ENCODE measurements around the gene MRM2.

MRM2 gene

DNA sequence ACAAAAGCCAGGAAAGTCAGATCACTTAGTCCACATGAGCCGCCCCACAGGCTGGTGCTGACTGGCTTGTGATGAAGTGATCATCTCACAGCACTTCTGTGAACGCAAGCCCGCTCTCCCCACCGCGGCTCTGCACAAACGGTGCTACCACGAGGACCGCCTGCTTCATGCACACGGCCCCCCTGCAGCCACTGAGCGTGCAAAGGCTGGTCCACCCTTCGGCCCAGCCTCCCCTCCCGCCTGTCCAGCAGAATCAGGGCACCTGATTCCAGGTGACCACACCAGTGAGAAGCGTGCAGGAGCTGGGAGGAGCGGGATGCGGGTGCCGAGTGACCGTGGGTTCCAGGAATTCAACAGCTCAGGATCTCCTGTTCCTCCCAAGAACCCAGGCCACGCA is 41.4 kb downstream of the MRM2 start:
- TF ChIP-seq, protein P1, sequence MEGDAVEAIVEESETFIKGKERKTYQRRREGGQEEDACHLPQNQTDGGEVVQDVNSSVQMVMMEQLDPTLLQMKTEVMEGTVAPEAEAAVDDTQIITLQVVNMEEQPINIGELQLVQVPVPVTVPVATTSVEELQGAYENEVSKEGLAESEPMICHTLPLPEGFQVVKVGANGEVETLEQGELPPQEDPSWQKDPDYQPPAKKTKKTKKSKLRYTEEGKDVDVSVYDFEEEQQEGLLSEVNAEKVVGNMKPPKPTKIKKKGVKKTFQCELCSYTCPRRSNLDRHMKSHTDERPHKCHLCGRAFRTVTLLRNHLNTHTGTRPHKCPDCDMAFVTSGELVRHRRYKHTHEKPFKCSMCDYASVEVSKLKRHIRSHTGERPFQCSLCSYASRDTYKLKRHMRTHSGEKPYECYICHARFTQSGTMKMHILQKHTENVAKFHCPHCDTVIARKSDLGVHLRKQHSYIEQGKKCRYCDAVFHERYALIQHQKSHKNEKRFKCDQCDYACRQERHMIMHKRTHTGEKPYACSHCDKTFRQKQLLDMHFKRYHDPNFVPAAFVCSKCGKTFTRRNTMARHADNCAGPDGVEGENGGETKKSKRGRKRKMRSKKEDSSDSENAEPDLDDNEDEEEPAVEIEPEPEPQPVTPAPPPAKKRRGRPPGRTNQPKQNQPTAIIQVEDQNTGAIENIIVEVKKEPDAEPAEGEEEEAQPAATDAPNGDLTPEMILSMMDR (conservative IDR thresholded peaks at IDR 0.05; ENCODE audit: low read length) = no peak
- no peak overlapping the region for H3K4me3 ChIP-seq (ENCODE audit: low read length)
- DNase-seq (ENCODE audit: low read depth) = no peak

DNA sequence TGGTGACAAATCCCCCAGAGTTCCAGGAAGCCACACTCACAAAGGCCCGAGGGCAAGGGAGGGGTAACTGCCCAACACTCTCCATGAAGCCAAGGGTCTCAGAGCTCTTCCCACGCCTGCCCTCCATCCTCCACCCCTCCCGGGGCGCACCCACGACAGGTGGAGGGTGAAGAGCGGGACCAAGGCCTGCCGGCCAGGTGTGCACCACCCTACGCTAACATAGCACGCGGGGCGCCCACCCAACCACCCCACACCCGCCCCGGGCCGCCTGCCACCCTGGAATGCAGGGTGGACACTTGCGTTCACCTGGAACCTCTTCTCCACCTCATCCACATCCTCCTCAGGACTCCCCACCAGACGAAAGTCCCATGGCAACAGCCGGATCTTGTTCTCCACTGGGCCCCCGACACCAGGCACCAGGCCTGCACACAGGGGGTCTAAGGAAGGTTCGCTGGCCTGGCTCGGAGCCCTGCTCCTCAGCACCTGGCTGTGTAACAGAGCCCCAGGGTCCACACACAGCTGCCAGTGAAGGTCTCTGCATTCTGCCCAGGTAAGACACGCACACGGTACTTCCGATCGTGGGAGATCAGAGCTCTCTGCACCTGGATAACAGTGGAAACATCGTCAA is 41.9 kb downstream of the MRM2 start:
- no peak for DNase-seq (ENCODE audit: low read depth)
- TF ChIP-seq, protein P1 (conservative IDR thresholded peaks at IDR 0.05; ENCODE audit: low read length) = no peak

DNA sequence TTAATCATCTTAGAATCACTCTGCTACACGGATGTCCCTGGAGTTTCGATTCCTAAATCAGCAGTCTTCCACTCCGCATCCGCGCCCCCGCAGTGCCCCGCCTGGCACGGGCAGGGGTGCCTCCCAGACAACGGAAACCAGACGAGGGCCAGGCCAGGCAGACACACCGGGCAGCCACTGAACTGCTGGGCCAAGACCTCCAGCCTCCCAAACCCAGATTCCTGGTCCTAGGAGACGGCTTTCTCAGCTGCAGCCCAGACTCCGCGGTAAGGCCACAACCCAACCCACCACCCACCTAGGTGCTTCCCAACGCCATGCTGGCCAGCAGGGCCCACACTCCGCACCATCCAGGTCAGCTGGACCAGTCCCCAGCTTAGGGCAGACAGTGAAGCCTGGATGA is 42.5 kb downstream of the MRM2 start:
- no peak for DNase-seq (ENCODE audit: low read depth)
- TF ChIP-seq, protein P1 (conservative IDR thresholded peaks at IDR 0.05; ENCODE audit: low read length) = no peak
- no peak overlapping the region for H3K4me3 ChIP-seq (ENCODE audit: low read length)

More for the DNA sequence above, 41.9 kb downstream of the MRM2 start:
- no peak overlapping the region for H3K4me3 ChIP-seq (ENCODE audit: low read length)

DNA sequence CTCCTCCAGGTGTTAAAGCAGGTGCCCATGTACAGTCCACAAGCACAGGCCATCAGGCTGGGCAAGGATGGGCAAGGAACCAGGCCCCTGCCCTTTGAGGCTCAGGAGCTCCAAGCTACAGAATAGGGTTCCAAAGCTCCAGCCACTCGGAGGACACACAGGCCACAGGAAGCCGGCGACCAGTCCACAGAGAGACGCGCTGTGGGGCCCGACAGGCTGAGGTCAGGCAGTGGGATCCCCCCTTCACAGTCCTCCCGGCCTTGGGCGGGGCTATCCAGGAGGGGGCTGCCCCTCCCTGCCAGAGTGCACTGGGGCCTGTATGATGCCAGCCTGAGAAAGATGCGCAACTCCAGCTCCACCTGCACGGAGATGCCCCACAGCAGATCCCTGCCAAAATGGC is 43.2 kb downstream of the MRM2 start:
- TF ChIP-seq, protein P1 (conservative IDR thresholded peaks at IDR 0.05; ENCODE audit: low read length) = no peak
- DNase-seq (ENCODE audit: low read depth) = no peak
- H3K4me3 ChIP-seq (ENCODE audit: low read length) = no peak overlapping the region

DNA sequence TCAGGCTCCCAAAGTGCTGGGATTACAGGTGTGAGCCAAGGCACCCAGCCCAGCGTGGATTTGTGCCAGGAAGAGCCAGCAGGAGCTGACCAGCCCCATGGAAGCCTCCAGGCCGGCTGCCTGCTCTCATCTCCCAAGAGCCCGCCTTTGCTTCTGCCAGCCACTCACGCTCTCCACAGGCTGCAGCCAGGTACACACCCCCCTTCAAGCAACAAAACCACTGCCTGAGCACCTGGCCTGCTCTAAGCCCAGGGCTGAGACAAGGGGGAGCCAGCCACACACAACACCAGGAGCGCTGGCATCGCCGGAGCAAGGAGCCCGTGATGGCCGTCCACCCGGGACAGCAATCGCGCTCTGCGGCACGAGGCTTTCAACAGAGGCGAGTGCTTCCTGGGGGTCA is 43.8 kb downstream of the MRM2 start:
- TF ChIP-seq, protein P1 (conservative IDR thresholded peaks at IDR 0.05; ENCODE audit: low read length) = no peak
- no peak overlapping the region for H3K4me3 ChIP-seq (ENCODE audit: low read length)
- DNase-seq (ENCODE audit: low read depth) = no peak

DNA sequence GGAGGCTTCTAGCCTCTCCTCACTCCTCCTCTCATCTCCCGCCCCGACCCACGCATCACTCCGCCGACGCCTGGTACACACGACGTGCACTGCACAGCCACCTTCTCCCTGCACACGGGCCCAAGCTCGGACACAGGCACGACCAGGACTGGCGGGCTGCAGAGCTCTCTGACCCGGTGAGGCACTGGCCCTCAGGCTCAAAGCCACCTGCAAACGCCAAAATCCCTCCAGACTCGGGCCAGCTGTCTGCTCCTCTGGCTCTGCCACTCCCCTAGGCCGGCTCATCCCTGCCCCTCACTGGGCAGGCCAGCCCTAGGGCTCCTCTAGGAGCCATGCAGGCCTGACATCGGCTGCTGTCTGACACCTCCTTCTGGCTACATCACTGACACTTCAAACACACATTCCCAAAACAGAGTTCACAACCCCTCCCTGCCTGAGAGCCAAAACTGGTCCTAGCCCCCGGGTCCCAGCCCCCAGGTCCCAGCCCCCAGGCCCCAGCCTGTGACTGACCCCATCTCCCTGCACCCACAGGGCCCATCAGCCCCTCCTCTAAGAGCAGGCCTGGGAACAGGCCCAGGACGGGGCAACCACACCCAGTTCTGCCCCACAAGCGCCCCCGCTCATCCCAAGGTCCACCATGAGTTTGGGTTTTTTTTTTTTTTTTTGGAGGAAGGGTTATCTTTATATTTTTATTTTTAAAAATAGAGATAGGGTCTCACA is 44.4 kb downstream of the MRM2 start:
- H3K4me3 ChIP-seq (ENCODE audit: low read length) = no peak overlapping the region
- TF ChIP-seq, protein P1 (conservative IDR thresholded peaks at IDR 0.05; ENCODE audit: low read length) = no peak
- no peak for DNase-seq (ENCODE audit: low read depth)
